ENCODE results near the gene KASH5.
"Not testable (repeated sequence)": the region's sequence is repeated elsewhere in the genome, so short reads cannot be mapped to it uniquely, and the experiment has no call there.

KASH5 gene

GRCh38 chr19:49455773-49456172 lies 67.7 kb downstream of the KASH5 start:
- no peak for DNase-seq (ENCODE audit: low spot score)

GRCh38 chr19:49456326-49456725 lies 68.3 kb downstream of the KASH5 start:
- no peak for DNase-seq (ENCODE audit: low spot score)

- no peak for DNase-seq (ENCODE audit: low spot score)
Measured at GRCh38 chr19:49458567-49458903, 70.5 kb downstream of the KASH5 start.

GRCh38 chr19:49459388-49459787 lies 71.3 kb downstream of the KASH5 start:
- no peak for DNase-seq (ENCODE audit: low spot score)

- DNase-seq (ENCODE audit: low spot score): not testable (repeated sequence)
Measured at GRCh38 chr19:49461130-49461529, 73.1 kb downstream of the KASH5 start.

- DNase-seq (ENCODE audit: low spot score): no peak
Measured at GRCh38 chr19:49461656-49462055, 73.6 kb downstream of the KASH5 start.

- DNase-seq (ENCODE audit: low spot score): no peak
Measured at GRCh38 chr19:49462492-49462891, 74.4 kb downstream of the KASH5 start.

- DNase-seq (ENCODE audit: low spot score): no peak
Measured at GRCh38 chr19:49463960-49464740, 76.1 kb downstream of the KASH5 start.

GRCh38 chr19:49465371-49465770 lies 77.3 kb downstream of the KASH5 start:
- DNase-seq (ENCODE audit: low spot score): no peak

Measured in cerebellar cortex (tissue), 1 donor.